ENCODE data around the gene AZU1. TPM values are rescaled to one million over a fixed set of nuclear protein-coding genes. Genes with fewer than 3 reads are reported as not detected.
A peak's percentile ranks its signal among the peaks of the same experiment; 100 is the strongest.

The AZU1 gene
- total and polyA plus RNA-seq, 2 of the 8 experiments (the other 6 are each of a cell fraction or from before 2014, with no cell fraction given), result 0.80 to 1.3 TPM

- H2BK12ac ChIP-seq (ENCODE audit: low read depth, low read length), result no peak overlapping the region
- peaks cover 0 to 6% (median 4%) of the 10 kb centered on the region in 4 experiments; a peak in 4 of 7 replicates for H3K4me1 ChIP-seq (replicated peaks in 1 of 4; ENCODE audit: control insufficient read depth in 3 of 4, insufficient read depth in 4 of 4, low read length in 3 of 4)
- peaks cover 6% of the 10 kb centered on the region; the same call in 1 of the 2 replicates for H3K23me2 ChIP-seq (ENCODE audit: low read depth, low read length)
- no peaks in the 10 kb centered on the region for H4K20me1 ChIP-seq (replicated peaks in 1 of 2; ENCODE audit: control insufficient read depth in 1 of 2, insufficient read depth in 2 of 2, low read length in 2 of 2)
- H3K23ac ChIP-seq (ENCODE audit: insufficient read length), result no peak overlapping the region
- H4K8ac ChIP-seq (ENCODE audit: extremely low read depth, insufficient read depth, low read length), result peak overlapping the region; percentile 25; the same call in 1 of the 2 replicates
- peak overlapping the region; percentile 33 for H4K5ac ChIP-seq (ENCODE audit: insufficient read length, low read depth, low read length)
- no peaks in the 10 kb centered on the region for H3K79me2 ChIP-seq (ENCODE audit: control insufficient read depth in 1 of 2, insufficient read depth in 2 of 2, low read length in 2 of 2)
- ChIA-PET POLR2A (ENCODE audit: partially characterized antibody) (interaction anchor here (0.9 to 5.4 kb wide), 5 partner anchors 7 to 44 kb away, joined by 3 to 30 read pairs (median 3); no protein-coding TSS in a partner anchor), CTCF (ENCODE audit: partially characterized antibody) (interaction anchor here (1.3 kb wide), 1 partner anchor 12 kb away, joined by 4 read pairs; no protein-coding TSS in a partner anchor)
- H2BK15ac ChIP-seq (ENCODE audit: low read length), result no peak overlapping the region
- H2BK5ac ChIP-seq (ENCODE audit: low read depth, low read length), result no peak overlapping the region
- H3K14ac ChIP-seq (ENCODE audit: insufficient read length), result no peak overlapping the region
- no peak overlapping the region for H3K18ac ChIP-seq (ENCODE audit: extremely low read depth, low read length)
- no peak for FAIRE-seq
- peak overlapping the region; percentile 3; the same call in 1 of the 2 replicates for H2AFZ ChIP-seq (ENCODE audit: low read length)
- H3K4me3 ChIP-seq (ENCODE audit: extremely low read depth in 1 of 4, insufficient read depth in 2 of 4, low read depth in 3 of 4, low read length in 4 of 4), result peak overlapping the region in 3 of 4 experiments; percentile 23 to 53 (median 30); a peak in 5 of 8 replicates
- no peak overlapping the region for H2AK5ac ChIP-seq (ENCODE audit: low read depth, low read length)
- H3K56ac ChIP-seq (replicated peaks; ENCODE audit: insufficient read length, low read depth, low read length), result no peak overlapping the region
- H3K27ac ChIP-seq (ENCODE audit: low read depth, low read length), result no peak overlapping the region
- TF ChIP-seq SP1 (IDR thresholded peaks at IDR 0.05; ENCODE audit: low read depth, low read length) (no peak), KDM4A (IDR thresholded peaks at IDR 0.05; ENCODE audit: low read depth, low read length, severe bottlenecking) (peak; percentile 52)
- H2BK20ac ChIP-seq (ENCODE audit: low read length), result no peak overlapping the region
- H3K9ac ChIP-seq (replicated peaks in 1 of 4; ENCODE audit: extremely low read depth in 1 of 4, low read depth in 3 of 4, low read length in 3 of 4), result no peak overlapping the region
- peaks cover 7 to 21% (median 16%) of the 10 kb centered on the region in 4 experiments for H3K27me3 ChIP-seq (replicated peaks in 1 of 4; ENCODE audit: control insufficient read depth in 3 of 4, extremely low read depth in 1 of 4, insufficient read depth in 3 of 4, low read length in 3 of 4)
- H3K36me3 ChIP-seq (ENCODE audit: control insufficient read depth in 2 of 4, insufficient read depth in 4 of 4, low read length in 3 of 4), result no peaks in the 10 kb centered on the region
- WGBS, 2 experiments (ENCODE audit: extremely low coverage in 1 of 2, insufficient coverage in 1 of 2, insufficient read length in 1 of 2, insufficient replicate concordance in 2 of 2, low coverage in 1 of 2, low lambda C conversion rate in 2 of 2, missing lambda C conversion rate in 1 of 2), result 21% methylated on average over 21 of the region's 70 CpGs; no CpG with 5 or more reads in 1 of the 2 experiments
- DNase-seq (ENCODE audit: low read depth in 1 of 2, low spot score in 2 of 2), result no peak
- H4K91ac ChIP-seq (replicated peaks; ENCODE audit: insufficient read length, low read length), result no peak overlapping the region
- H3K79me1 ChIP-seq (ENCODE audit: low read depth, low read length), result no peaks in the 10 kb centered on the region
- H2BK120ac ChIP-seq (replicated peaks; ENCODE audit: low read depth, low read length), result no peak overlapping the region
- H3K4me2 ChIP-seq (ENCODE audit: insufficient read depth in 1 of 2, low read depth in 2 of 2, low read length in 2 of 2), result peak overlapping the region; percentile 66 to 84
- H3K9me3 ChIP-seq (ENCODE audit: insufficient read depth in 2 of 2, low read depth in 1 of 2, low read length in 1 of 2), result no peaks in the 10 kb centered on the region
- no peak overlapping the region for H3K4ac ChIP-seq (replicated peaks; ENCODE audit: insufficient read length, low read depth, low read length)
Measured at GRCh38 chr19:843836-844545, 16.4 kb downstream of the AZU1 start.
